Activated CD4-positive, alpha-beta T cell treated with anti-CD3 and anti-CD28 coated beads, Interleukin-2, amount 50 U/mL, for 16 hours (primary cell): ENCODE measurements around the gene ANKS3.

Experiments used
- DNase-seq: peaks from one replicate; pipeline ENCODE4 v3.0.0-alpha.2; 2020

Gene ANKS3

DNA sequence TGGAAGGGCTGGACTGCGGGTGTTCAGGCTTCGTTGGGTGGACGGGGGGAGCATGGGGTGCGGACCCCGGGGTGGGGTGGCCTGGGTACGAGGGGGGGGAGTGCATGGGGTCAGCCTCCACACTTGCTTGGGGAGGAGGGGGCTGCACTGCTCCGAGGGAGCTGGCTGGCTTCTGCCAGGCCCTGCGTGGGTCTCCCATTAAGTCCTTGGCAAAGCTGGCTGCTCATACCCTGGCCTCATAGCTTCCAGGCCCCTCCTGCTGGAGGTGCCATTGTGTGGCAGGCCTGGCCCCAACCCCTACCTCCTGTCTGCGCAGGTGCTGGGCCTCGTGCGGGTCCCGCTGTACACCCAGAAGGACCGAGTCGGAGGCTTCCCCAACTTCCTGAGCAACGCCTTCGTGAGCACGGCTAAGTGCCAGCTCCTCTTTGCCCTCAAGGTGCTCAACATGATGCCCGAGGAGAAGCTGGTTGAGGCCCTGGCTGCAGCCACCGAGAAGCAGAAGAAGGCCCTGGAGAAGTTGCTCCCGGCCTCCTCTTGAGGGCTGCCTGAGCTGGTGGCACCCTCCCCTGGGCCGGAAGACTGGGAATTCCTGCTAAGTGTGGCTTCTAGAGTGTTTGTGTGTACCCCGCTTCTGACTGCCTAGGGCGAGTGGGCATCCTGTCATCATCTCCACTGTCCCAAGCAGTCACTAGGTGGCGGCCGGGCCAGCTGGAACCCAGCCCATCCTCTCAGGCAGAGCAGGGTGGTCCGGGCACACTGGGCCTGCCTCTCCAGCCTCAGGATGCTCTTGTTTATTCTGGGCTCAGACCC lies 39.2 kb downstream of the ANKS3 start:
- no peak for DNase-seq

DNA sequence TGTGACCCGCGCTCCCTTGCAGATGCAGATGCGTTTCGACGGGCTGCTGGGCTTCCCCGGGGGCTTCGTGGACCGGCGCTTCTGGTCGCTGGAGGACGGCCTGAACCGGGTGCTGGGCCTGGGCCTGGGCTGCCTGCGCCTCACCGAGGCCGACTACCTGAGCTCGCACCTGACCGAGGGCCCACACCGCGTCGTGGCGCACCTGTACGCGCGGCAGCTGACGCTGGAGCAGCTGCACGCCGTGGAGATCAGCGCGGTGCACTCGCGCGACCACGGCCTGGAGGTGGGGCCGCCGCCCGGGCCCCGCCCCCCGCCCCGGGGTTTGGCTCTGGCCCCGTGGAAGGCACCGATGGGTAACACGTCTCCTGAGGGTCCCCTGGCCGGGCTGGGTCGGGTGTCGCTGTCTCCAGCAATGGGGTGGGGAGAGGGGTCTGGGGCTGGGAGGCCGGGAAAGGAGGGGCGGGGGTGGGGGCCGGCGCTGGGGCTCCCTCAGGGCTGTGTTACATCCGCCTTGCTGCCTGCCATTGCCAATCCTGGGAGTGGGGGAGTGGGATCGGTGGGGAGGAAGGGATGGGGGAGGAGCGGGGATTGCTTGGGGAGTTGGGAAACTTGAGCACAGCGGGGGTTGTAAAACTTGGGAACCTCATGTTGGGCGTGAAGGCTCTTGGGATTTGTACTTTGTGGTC lies 40.0 kb downstream of the ANKS3 start:
- peak; percentile 40 for DNase-seq

DNA sequence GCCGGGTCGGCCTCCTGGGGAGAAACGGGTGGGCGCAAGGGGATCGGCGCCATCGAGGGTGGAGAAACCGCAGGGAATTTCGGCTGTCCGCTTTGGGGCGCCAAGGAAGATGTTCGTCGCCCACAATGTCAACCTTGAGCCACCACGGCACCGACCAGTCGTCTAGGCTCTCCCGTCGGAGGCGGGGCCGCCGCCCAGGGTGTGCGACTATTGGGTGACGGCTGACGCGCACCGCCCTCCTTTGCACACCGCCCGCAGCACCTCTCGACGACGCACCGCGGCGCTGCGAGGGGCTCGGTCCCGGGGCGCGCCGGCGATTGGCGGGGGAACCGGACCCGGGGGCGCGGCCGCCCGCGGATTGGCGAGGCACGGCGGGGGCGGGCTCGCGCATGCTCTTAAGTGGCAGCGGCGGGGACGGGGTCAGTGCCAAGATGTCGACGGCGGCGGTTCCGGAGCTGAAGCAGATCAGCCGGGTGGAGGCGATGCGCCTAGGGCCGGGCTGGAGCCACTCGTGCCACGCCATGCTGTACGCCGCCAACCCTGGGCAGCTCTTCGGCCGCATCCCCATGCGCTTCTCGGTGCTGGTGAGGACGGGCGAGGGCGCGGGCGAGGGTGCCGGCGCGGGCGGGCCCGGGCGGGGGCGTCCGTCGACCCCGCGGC lies 40.6 kb downstream of the ANKS3 start, which contains the start of gene NUDT16L1:
NUDT16L1 (plus strand) TSS at position 267 of the 660 bp plus-strand sequence; CDS start at position 432, 165 bp downstream.
- DNase-seq: peak; percentile 97

DNA sequence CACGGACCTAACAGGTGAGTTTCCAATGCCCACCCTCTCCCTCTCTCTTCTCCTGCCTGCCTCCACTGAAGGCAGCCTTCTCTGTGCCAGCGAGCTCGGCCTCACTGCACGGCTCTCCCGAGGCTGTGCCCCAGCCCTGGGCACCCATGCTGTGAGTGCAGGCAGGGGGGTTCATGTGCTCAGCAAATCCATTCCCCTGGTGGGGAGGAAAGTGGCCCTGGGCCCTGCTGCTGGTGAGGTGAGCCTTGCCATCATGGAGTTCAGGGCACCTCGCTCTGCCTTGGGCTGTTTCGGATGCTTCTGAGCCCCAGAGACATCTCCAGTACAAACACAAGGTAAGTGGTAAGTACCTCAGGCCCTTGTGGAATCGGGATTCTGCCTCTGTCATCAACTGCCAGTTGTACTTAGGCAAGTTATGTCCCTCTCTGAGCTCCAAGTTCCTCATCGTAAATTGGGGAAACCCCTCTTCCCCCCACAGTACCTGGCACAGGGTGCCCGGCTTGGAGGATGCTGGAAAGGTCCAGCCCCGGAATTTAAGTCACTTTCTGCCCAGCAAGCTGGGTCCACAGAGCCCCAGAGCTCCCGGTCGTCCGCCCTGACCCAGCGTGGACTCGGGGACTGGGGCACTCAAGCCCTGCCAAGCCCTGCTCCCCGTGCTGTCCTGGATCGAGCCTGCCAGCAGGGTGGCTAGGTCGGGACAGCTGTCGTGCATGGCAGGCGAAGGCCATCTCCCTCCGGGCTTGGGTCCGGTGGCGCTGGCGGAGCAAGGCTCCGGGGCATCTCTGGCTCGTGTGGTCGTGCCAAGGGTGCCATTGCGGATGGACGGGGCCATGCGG lies 41.4 kb downstream of the ANKS3 start:
- DNase-seq: no peak

DNA sequence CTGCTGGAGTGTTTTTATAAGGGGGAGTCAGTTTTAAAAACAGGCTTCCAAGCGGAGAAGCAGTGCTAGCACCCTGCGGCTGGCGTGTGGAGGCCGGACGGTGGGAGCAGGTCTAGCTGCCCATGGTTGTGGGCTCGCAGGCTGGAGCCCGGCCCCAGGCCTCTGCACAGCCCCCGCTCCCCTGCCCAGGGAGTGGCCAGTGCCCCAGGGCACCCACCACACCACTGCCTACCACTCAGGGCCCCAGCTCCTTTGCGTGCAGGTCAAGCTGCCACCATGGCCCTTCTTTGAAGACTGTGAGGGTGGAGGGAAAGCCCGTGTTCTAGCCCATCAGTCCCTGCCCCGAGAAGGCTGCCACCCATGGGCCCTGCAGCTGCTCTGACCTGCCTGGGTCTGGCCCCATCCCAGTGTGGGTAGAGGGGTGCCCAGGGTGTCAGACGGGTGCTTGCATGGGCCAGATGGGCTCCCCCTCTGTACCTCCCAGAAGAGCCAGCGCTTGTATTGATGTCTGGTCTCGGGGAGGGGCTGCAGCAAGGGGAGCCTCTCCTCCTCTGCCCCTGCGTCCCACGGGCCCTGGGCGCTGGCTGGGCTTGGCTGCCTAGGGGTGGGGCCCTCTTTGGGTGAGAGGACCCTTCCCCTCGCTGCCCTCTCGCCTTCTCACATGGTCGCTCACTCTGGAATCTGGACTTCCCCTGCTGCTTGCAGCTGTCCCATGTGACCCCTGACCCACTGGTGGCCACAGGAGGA lies 42.2 kb downstream of the ANKS3 start:
- DNase-seq: no peak

DNA sequence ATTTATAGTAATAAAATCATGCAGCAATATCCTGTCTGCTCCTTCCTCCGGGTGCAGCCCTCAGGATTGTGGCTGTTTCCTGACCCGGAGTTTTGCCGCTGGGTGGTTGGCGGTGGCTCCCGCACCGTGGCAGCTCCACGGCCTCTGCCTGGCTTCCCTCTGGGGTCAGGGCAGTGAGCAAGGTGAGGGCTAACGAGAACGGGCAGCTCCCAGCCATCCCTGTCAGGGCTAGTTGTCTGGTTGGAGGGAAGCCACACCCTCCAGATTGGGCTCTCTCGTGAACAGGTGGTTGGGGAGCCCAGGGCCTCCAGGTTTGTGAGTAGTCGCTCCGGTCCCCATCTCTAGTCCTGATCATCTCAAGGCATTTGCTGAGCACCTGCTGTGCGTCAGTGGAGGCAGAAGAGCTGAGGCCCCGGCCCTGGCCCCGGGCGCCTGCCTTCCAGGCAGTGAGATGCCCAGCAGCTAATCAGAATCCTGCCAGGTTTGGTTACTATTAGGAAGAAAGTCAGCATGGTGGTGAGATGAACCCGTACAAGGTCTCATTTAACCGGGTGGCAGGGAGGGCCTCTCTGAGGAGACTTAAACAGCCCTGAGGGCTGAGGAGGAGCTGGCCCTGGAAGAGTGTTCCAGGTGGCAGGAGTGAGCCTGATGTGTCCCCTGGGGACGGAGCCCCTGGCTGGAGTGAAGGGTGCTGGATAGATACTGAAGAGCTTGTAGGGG lies 43.0 kb downstream of the ANKS3 start:
- DNase-seq: no peak

DNA sequence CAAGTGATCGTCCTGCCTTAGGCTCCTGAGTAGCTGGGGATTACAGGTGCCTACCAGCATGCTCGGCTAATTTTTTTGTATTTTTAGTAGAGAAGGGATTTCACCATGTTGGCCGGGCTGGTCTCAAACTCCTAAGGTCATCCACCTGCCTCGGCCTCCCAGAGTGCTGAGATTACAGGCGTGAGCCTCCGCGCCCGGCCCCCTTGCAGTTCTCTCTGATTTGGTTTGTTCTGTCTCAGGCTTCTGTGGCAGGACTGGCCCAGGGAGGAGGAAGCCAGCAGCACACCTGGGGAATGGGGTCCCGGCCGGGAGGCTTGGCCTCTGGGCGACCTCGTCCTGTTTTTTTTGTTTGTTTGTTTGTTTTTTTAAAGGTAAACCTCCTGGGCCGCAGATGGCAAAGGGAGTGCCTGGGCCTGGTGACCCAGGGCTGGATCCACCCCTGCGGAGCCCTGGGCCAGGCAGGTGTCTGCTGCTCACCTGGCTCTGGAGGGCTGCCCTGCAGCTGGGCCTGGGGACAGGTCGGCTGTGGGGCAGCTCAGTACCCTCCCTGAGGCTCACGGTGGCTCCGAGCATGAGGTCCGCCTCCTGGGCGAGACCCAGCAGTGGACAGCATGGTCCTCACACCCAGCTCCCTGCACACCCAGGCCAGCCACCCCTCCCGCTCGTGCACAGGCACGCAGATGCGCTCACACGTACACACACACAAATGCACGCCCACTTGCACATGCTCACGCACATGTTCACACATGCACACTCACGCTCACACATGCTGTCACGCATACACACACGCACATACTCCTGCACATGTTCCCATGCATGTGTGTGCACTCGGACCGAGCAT lies 44.0 kb downstream of the ANKS3 start:
- DNase-seq: no peak

DNA sequence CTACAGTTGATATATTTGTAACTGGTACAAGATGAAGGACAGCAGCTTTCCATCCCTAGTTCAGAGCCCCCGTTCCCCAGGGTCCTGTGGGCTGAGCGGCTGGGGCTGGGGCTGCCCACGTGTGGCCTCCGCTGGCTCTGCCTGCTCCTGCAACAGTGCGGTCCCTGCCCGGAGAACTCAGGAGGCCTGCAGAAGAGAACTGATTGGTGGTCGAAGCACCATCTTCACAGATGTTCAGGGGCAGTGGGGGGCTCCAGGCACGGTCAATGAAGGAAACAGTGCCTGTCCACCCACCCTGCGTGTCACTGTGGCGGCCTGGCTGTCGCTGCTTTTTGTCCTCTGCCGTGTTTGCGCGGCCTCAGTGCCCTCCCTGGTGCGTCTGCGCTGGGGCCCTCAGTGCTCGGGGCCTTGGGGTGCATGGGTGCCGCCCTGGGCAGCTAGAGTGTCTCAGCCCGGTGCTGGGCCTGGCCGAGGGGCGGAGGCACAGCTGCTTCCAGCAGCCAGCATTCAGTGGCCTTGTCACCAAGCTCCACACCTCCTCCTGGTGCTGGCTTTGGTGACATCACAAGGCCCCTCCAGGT lies 44.9 kb downstream of the ANKS3 start:
- DNase-seq: no peak

DNA sequence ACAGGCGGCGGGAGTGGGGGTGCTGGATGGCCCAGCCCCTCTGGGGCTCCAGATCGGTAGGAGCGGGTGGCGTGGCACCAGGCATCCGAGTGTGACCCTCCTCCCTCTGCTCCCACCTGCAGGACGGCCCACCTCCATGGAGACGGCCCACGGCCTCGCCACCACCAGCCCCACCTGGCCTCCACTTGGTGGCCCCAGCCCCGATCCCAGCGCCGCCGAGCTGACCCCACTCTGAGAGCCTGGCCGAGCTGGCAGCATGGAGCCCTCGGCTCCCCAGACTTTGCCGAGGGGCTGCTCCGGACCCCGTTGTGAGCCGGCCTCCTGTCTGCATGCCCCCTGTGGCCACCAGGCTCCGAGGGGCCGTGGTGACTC lies 45.4 kb downstream of the ANKS3 start:
- no peak for DNase-seq

DNA sequence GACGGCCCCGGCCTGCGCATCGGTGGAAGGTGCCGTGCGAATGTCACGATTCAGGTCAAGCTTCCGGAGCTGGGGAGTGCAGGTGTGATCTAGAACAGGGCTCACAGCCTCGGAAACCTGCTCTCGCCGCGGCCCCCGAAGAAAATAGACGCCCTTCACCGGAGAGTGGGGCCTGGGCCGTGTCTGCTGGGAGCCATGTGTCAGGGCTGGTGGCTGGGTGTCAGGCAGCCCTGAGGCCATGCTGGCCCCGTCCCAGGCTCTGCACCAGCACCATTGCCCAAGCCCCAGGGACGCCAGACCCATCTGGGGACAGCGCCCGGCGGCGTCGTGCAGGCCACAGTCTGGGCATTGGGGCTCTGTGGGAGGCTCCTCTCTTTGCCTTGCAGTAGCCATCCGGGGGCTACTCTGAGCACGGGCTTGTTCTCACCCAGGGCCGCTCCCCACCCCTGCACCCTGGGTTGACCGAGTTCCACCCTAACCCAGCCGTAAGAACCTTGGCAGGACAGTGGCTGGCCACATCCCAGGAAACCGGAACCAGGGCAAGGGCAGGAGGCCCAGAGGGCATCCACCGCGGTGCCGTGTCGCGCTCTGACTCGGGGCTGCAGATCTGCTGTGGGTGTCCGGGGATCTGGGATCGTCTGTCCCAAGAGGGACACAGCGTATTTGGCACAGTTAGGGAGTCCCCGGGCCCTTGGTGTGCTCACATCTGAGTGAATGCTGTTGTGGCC lies 46.0 kb downstream of the ANKS3 start:
- DNase-seq: no peak

DNA sequence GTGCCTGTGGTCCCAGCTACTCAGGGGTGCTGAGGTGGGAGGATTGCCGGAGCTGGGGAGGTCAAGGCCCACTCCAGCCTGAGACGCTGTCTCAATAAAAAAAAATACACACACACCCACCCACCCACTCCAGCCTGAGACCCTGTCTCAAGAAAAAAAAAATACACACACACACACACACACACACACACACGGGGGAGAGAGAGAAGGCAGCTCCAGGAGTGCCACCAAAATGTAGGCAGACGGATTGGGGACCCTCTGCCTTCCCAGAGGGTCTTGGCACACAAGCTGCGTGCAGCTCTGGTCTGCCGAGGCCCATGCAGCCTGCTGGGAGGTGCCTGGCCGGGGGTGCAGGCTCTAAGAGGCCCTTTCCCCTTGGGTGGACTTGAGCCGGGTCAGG lies 46.7 kb downstream of the ANKS3 start:
- DNase-seq: no peak

DNA sequence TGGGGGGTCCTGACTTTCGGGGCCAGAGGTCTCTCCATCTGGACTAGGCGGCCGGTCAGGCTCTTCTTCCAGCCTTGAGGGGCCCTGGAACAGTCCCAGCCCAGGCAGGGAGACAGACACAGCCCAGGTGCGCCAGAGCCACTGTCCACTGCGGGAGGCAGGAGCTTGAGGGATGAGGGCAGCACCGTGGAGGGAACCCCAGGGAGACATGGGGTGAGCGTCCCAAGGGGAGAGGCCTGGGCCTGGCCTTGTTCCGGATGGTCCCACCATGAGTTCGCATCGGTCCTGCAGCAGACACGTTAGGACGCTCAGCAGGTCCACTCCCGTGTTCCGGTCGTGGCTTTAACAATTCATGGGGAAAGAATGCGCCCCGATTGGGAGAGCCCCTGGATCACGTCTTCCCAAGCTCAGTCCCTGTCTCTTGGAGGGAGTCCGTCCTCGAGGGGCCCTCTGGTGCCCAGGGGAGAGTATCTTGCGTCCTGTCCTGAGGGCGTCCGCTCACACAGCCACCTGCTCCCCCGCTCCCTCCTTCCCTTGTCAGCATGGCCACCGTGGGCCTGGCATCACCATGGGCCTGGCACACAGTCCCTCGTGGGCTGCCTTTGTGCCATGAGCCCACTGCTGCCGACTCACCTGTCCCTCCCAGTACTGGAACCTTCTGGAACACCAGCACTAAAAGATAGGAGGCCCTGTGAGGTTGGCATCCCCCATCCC lies 47.4 kb downstream of the ANKS3 start:
- DNase-seq: no peak

DNA sequence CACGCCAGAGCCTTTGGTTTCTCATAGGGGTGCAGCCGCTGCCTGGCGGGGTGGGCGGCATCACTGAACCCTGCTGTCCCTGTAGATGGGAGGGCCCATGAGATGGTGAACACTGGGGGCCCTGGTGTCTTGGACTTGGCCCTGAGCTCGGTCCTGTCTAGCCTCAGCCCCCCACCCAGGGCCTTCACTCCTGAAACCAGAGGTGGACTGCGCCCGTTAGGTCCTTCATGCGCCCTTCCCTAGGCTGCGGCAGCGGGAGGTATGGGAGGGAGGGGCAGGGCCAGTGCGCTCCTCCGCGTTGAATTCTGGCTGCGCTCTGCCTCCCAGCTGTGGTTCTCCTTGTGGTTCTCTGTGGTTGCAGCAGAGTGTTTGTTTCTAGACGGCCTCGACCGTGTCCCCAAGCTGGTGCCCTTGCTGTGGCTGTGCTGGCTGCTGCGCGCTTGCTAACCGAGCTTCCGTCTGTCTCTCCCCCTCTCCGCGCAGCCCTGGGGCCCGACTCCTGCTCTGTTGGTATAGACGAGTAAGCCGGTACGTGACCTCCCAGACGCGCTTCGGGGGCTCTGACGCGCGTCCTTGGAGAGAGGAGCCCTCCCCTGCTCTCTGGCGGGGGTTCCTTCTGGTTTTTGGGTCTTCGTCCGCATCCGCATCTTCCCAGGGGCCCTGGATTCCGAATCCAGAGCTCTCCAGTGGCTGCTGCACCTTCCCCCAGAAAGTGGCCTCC lies 48.1 kb downstream of the ANKS3 start:
- no peak for DNase-seq

DNA sequence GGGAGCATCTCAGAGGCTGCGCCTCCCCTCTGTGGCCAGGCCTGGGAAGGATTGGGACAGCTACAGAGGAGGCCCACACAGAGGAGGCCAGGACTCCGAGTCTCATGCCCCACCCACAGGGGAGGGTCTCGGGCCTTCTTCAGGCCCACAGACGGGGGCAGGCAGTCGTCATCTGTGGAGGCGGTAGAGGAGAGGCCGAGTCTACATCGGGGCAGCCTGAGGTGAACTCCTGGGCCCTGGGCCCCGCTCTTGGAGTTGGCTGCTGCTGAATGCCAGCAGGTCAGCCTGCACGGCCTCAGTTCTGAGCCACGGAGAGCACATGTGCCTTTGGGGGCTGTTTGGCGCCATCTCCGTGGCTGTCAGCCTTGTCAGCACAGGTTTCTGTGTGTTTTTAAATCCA lies 48.8 kb downstream of the ANKS3 start:
- no peak for DNase-seq

DNA sequence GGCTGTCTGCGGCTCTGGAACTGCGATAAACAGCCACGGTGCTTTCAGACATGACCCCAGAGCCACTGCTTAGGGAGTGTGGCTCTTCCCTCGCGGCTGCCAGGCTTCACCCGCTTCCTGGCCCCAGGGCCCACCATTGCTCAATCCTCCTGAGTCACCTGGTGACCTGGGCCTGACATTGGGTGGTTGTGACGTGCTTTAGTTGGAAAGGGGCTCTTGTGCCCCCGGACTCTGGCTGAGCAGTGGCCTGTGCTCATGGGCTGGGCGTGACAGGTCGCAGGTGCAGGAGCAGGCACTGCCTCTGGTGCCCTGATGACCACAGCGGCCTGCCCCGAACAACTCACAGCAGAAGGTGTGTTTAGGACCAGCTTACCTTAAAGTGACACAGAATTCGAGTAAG lies 49.3 kb downstream of the ANKS3 start:
- DNase-seq: no peak

DNA sequence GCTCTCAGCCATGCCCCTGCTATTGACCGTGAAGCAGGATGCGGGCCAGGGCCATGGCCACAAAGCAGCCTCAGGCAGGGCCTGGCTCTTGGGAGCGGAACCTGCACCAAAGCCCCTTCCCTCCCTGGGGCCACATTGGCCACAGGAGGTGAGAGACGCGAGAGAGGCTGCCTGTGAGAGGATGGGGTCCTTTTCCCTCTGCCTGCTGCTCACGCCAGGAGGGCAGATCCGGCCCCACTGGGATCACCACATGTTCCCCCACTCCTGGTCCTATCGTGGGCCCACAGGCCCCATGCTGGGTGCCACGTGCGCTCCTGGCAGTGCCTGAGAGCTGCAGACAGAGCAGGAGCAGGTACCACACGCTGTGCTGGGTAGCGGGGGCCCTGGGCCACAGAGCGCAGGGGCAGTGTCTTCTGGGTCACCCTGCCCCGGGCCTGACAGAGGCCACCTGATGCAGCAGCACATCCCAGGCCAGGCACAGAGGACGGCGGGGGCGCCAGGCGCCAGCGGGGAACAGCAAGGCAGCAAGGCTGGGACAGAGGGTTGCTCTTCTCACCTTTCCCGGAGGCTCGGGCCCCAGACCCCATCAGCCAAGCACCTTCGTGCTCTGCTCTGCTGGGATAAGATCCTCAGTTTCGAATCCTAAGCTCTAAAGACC lies 49.9 kb downstream of the ANKS3 start:
- no peak for DNase-seq

DNA sequence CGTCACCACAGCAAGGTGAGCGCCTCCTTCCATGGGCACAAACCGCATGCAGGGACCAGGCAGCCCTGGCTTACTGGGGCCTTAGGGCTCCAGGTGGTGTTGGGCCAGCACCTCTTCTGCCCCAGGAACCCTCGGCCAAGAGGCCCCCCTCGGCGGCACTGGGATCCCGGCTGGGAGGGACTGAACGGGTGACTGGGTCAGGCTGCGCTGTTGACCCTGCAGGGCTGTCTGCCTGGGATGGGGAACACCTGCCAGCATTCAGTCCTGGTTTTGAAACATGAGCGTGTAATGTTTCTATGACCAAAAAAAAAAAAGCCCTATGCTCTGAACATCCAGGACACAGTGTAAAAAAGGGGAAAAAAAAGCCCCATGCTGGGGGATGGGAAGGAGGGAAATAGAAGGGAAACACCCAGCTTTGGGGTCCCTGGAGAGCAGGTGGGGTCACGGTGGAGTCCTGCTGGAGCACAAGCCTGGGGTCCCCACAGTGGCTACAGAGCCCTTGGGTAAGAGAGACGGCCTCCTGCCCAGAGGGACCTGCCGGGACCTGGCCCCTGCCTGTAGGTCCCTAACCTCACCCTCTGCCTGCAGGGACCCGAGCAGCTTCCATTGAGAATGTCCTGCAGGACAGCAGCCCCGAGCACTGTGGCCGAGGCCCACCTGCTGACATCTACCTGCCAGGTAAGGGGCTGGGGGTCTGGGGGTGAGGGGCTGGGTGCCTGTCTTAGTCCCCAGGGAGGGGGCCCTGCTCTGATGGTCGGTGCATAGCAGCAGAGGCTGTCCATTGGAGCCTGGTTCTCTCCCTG lies 50.6 kb downstream of the ANKS3 start:
- DNase-seq: no peak
